Measurements from ENCODE around the gene LYRM4.

Gene LYRM4

DNA sequence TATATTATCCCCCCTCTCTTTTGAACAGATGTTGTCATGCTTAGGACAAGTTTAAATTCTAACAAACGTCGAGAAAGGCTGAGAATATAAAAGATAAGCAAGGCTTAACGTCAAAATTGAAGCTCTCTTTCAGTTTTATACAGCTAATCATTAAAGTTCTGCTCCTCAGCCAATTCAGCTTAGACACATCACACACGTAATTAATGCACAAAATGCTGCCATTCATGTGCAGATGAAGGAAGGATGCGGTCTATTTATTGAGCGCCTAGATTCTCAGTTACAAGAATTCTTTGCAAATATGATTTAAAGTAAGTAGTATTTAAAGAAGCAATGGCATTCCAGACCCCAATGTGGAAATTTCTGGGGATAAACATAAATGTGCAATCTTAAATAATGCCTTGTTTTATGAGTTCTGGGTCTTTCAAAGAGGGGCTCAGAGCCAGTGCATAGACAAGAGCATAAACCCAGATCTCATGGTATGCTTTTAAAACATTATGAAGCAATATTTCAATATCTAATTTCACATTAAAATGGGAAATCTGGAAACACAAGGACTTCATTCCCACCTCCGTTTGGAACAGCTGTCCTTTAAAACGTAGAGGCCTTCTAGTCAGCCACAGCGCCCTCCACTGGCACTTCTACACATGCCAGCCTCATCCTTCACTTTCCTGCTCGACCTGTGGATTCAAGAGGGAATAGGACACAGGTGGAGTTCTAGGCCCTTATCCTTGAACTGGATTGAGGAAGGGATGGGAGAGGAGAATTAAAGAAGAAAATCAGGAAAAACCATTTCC, 85.8 kb downstream of the LYRM4 start:
- DNase-seq (ENCODE audit: low read depth): no peak

DNA sequence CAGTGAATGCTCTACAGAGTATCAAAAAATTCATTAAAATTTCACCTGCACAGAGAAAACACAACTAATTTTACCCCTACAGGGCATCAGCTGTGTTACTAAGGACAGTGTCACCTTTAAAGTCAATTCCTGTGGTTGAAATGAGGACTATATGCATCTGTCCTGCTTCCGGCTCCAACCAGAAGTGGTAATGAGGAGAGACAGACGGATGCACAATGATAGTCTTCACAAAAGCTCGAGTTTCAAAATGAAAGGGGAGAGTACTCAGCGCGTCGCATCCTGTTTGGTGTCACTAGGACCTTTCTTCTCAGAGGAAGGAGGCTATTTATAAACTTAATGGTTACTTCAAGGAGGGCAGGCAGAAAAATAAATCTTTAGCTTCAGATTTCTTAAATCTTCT, 86.5 kb downstream of the LYRM4 start:
- DNase-seq (ENCODE audit: low read depth): peak; percentile 19

DNA sequence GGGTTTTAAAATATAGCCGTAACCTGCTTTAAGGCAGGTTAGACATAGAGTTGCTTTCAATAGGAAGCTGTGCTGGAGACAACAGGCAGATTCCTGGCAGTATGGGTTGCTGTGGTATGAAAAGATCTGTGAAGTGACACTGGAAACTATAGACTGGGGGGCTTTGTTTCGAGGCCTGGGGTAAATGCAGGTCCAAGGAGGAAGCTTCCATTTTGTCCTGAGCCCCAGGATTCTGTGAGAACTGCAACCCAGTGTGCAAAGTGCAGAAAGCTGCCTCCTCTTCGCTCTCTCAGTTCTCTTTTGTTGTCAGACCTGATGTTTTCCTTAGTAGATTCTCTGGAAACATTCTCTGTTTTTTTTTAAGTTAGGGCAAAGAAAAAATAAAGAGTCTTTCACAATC, 86.9 kb downstream of the LYRM4 start:
- no peak for DNase-seq (ENCODE audit: low read depth)

DNA sequence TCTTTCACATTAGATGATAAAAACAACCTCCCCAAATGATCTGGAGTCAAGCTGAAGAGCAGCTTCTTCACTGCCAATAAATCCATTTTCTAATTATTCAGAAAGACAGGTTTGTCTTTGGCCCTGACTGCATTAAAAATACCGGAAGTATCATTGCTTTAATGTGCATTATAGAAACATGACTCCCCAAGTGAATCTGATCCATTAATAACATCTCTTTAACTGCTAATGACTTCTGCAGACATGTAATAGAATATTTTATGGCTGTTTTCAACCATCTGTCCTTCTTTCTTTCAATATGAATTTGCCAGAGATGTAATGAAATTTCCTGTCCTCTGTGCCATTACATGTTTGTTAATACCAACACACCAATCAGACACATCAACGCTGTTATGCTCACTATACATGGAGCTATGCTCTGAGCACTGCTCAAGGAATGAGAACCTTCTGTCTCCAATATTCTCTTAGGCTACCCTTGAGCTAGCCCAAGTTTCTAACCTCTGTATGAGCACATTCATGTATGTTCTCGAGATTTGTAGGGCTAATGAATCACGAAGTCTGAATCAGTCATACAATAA, 87.8 kb downstream of the LYRM4 start:
- no peak for DNase-seq (ENCODE audit: low read depth)

DNA sequence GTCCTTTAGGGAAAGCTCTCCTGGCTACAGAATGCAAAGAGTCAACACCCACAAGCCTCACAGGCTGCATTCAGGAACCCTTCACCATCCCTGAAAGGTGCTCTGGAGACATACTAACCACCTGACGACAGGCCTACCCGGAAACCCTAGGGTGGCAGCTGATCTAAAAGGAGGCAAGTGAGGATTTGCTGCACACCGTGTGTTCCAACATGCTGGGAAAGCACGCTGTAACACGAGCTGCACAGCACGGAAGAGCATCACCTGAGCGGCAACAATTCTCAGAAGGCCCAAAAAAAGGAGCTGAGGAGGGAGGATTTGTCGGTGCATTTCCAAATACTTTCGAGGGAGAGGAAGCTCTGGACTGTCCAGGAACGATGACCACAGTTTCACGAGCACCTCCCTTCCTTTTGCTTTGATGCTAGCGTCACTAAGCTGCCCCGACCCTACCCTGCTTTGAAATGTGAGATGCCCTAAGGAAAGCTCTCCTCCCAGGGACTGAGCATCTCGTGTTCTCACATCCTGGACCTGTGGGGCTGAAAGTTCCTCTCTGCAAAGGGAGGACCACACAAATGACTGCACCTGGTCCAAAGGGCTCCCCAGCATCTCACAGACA, 88.6 kb downstream of the LYRM4 start:
- no peak for DNase-seq (ENCODE audit: low read depth)

DNA sequence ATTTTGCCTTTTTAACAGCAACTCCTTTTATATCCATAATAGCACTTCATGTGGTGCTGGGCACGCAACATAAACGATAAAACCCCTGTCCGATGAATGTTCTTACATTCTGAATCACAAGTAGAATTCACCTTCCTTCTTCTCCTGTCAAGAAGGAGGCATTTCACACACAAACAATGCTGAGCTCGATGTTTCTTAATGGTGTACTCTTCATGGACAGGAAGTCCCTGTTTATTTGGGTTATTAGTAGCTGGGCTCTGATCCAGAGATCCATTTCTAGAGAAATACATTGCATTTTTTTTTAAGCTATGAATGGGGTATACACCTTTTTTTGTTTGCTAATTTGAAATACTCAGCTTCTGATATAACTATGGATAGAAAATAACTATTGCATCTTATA, 93.2 kb downstream of the LYRM4 start:
- no peak for DNase-seq (ENCODE audit: low read depth)

DNA sequence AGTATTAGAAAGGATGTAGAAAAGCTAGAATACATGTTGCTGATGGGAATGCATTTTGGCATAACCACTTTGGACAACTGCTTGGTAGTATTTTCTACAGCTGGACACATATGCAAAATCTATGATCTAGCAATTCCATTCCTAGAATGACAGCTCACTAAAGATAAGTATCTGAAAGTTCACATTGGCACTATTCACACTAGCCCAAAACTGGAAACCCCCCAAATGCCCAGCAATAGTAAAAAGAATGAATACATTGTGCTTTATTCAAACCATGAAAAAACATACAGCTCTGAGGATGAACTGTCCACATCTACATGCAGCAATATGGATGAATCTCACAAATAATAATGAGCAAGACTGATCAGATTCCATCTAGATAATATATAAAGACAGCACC, 96.7 kb downstream of the LYRM4 start:
- DNase-seq (ENCODE audit: low read depth): no peak

DNA sequence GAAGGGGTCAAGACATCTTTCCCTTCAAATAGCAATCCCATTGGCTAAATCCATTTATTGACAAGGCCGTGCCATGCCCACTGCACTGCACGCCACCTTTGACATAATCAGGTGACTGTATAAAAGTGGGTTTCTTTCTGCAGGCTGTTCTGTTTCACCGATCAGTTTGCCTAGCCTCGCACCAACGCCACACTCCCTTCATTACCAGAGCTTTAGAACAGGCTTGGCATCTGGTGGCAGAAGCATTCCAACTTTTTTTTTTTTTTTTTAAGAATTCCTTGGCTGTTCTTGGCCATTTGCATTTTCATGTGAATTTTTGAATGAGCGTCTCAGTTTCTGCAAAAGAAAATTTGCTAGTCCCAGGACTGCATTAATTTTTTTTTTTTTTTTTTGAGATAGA, 97.5 kb downstream of the LYRM4 start:
- no peak for DNase-seq (ENCODE audit: low read depth)

DNA sequence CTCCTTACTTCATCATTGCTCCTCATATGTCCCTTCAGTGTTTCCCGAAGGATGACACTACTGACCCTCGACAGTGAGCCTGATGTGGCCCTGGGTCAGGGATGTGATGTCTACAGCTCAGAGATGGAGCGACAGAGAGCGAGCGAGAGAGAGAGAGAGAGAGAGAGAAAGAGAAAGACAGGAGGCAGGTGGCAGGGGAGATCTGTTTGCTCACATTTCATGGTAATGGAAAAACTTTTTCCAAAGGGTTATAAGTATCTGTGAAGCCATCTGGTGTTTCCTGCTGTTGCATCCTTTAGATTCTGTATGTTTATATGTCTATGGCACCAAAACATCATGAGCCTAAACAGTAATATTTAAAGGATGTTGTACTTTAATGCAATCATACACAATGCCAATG, 98.4 kb downstream of the LYRM4 start:
- no peak for DNase-seq (ENCODE audit: low read depth)

DNA sequence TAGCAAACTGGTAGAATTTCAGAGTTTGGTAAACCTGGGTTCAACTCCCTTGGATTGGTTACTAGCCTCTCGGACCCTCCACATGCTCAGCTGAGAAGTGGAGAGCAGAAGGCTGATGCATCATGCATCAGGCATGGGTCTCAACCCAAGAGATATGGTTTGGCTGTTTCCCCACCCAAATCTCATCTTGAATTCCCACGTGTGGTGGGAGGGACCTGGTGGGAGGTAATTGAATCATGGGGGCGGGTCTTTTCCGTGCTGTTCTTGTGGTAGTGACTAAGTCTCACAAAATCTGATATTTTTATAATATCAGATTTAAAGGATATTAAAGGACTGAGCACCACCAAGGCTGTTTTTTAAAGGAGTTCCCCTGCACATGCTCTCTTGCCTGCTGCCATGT, 100.5 kb downstream of the LYRM4 start:
- DNase-seq (ENCODE audit: low read depth): no peak

DNA sequence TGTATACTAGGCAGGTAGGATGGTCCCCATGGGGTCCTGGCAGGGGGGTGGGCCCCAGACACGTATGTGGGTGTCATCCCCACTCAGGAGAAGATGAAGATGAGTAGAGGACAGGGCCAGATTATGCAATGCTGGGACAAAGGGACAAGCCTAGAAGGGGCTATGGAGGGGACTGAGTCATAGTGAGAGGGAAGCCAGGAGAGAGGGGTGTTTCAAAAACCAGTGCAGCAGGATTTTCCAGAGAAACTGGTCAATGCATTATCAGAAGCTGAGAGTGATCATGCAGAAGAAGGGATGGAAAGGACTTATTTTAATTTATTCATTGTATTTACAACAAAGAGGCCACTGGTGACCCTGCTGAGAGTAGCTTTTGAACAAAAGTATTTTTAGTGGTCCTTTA, 101.6 kb downstream of the LYRM4 start:
- DNase-seq (ENCODE audit: low read depth): no peak

DNA sequence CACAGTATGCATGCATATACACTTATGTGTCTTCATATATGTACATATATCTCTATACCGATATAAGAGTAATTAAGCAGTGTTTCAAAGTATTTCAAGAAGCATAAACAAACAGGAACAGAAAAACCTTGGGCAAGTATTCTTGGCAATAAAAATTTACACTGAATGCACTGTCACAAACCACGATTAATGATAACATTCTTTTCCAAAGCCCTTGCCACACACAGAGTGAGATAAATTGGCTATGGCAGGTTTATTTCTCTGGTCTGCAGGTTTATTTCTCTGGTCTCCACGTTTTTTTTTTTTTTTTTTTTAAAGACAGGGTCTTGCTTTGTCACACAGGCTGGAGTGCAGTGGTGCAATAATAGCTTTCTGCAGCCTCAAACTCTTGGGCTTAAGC, 102.6 kb downstream of the LYRM4 start:
- no peak for DNase-seq (ENCODE audit: low read depth)

DNA sequence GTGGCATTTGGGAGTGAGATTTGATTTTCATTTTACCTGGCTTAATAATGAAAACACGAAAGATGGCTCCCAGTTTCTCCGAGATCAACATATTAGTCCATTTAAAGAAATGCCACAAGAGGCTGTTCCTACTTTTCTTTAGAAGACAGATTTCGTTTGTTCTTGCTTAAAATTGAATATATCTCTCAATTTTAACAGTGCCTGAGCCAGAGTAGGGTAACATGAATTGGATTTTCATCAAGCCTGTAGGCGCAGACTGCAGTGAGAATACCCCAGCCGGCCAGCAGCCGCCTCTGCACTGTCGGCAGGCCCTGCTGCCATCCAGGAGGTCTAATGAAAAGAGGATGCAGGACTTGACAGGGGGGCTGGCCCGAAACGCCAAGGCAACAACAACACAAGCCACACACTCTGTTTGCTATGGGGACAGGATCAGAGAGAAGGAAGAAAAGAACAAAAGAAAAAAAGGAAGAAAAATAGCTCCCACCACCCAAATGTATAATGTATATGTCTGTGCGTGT, 103.1 kb downstream of the LYRM4 start:
- DNase-seq (ENCODE audit: low read depth): no peak

DNA sequence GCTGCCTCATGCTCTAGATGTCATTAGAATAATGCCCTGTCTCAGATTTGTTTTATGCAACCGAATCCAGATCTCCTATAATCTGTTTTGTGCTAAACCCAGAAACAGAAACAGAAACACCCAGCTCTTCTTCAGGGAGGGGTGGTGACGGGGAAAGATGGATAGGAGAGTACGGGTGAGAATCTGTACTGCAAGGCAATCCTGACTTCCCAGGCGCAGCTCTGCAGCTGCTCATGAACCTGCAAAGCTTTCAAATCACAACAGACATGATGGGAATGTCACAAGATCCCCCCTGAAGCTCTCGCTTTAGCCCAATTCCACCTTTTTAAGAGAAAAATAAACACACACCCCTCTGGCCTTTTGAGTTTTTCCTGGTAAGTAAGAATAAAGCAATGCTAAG, 104.1 kb downstream of the LYRM4 start:
- DNase-seq (ENCODE audit: low read depth): no peak

DNA sequence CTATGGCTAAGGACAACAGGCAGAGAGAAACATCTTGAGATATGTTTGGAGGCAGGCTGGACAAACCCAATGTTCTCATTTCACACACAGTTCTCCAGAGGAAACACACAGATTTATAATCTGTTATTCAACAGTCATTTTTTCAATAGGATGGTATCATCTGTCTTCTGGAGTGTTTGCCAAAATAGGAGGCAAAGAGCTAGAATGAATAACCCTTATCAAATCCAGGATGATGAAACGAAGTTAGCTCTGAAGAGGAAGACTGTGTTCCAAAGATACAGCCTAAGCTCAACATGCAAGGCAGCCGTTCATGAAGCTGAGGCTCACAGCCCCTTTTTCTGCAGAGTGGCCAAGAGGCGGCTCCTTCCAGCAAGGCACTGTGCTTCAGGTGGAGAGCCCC, 104.8 kb downstream of the LYRM4 start:
- no peak for DNase-seq (ENCODE audit: low read depth)

DNA sequence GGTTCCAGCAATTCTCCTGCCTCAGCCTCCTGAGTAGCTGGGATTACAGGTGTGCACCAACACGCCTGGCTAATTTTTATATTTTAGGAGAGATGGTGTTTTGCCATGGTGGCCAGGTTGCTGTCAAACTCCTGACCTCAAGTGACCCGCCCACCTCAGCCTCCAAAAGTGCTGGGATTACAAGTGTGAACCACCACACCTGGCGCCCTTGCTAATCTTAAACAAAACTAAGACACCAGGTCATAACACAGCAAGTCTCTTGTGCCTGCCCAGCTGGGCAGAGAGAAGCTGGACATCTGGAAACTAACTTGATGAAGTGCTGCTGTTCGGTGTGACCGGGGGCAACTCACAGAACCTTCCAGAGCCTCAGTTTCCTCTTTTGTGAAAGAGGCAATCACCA, 107.6 kb downstream of the LYRM4 start:
- no peak for DNase-seq (ENCODE audit: low read depth)

DNA sequence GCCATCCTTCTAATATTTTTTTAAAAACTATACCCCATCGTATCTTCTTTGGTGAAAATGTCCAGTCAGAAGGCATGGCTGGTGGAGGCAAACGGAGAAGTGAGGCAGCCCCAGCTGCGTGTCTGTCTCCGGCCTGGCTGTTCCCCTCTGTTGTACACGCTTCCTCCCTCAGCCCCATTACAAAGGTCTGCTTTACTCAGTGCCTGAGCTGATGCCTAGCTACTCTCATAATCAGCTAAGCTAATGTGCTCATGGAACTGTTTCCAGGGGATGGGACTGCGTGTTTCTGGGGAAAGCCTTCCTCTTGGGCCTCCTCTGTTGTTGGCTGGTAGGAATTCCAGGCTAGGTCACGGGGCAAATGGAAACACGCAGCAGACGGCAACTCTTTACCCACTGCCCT, 108.3 kb downstream of the LYRM4 start:
- no peak for DNase-seq (ENCODE audit: low read depth)

DNA sequence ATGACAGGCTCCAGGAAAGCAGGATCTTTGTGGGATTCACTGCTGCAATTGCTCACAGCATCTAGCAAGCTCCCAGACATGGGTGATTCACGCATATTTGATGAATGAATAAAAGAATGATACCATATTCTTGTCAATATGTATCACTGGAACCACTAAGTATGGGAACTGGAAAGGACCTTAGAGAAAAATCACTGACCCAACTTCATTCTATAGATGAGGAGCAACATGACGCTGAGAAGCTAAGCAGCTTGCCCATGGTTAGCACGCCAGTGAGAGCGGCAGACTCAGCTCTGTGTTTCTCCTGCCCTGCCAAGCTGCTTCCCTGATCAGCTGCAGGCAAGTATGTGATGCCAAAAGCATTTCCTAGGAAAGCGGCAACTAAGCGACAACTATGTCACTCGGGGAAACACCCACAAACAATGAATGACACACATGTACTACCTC, 108.8 kb downstream of the LYRM4 start:
- no peak for DNase-seq (ENCODE audit: low read depth)

DNA sequence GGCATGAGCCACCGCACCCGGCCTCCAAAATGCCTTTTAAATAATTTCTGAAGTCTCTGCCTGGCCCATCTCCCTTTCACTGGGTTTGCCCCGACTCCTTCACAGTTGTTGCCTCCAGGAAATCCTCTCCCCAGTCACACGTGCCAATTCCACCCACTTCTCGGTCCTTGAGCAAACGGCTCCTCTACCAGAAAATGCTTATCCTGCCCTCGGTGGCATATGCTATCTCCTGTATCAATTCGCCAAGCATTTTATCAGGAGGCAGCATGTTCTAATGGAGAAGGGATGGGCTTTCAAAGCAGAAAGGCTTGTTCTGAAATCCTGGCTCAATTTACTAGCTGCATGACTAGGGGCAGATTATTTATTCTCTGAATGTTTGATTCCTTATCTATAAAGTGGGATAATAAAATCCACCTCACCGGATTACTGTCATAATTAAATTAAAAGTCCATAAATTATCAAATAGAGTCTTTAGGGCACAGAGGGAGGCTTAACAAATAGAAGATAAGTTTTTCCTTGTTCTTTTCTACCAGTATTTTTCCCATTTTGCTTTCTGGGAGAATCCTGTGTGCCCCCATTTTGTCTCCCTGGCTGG, 109.3 kb downstream of the LYRM4 start:
- DNase-seq (ENCODE audit: low read depth): no peak

DNA sequence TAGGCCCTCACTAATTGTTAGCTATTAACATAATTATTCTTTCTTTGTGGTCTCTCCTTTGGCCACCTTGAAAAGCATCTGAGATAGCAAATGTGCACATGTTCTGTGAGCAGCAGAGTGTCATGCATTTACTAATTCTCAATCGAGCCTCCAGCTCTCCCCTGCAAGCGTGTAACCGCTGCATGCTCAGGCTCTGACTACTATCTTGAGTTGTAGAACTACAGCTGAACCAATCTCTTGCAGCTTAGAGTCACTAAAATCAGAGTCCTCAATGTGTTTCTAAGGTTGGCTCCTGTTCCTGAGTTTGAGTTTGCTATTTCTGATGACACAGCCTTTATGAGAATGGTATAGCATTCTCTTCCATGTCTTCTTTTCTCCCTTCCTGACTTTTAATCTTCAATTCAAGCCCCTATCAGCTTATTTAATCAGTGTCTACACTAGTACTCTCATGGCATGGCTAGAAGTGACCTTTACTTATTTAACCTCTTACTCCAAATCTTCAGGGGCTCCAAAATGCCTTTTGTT, 110.1 kb downstream of the LYRM4 start:
- DNase-seq (ENCODE audit: low read depth): no peak

DNA sequence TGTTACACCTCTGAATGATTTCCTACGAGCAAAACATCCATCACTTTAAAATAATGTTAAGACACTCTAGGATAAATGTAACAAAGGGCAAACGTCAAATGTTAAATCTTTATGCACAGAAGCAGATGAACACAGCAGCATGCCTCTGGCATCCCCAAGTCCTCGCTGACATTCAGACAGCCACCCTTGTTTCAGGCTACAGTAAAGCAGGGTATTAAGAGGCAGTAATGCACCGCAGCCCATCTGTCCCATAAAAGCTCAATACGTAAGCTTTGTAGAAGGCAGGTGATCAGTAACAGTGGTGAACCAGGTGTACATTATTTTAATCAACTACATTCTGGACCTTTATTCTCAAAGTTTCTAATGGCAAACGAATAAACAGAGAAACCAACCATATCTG, 110.9 kb downstream of the LYRM4 start:
- DNase-seq (ENCODE audit: low read depth): no peak

DNA sequence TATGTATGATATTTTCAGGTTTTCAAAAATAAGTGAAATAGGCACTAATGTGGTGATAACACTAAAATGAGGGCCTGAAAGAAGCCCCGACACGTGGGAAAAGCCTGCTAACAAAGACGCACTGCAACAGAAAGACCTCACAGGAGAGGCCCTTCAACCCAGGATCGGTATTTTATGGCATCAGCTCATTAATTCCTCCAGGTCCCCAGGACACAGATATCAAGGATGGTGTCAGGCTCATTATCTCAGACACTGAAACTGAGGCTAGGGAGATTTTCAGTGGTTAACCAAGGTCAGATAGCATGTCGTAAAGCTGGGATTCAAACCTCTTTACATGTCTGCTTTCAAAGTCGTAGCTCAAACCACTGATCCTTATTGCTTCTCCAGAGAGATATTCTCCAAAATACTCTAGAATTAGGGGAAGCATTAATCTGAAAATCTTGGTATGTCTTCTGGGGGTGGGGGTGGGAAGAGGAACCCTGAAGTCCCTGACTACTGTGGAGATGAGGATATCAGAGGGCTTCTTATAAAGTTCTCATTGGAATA, 111.5 kb downstream of the LYRM4 start:
- DNase-seq (ENCODE audit: low read depth): no peak
